ENCODE results near the gene CFAP53. TPM values are rescaled to one million over a fixed set of nuclear protein-coding genes. Genes with fewer than 3 reads are reported as not detected.
"Not testable (repeated sequence)": the region's sequence is repeated elsewhere in the genome, so short reads cannot be mapped to it uniquely, and the experiment has no call there.

Gene CFAP53
- total RNA-seq, 1 donor from 2014 or later = not detected

GRCh38 chr18:50311650-50312049 is 45.4 kb upstream of the CFAP53 start:
- Histone ChIP-seq H3K27ac (no peak overlapping the region), H3K9me3 (no peaks in the 10 kb centered on the region), H3K4me1 (peaks cover 0 to 4% of the 10 kb centered on the region in 2 donors), H3K4me3 (no peak overlapping the region), H3K36me3 (no peaks in the 10 kb centered on the region), H3K27me3 (no peaks in the 10 kb centered on the region)
- no peak for DNase-seq (ENCODE audit: low spot score in 2 of 2)
- intact Hi-C loops (cut with DNase I) = no loop called here
- no peak for TF ChIP-seq CTCF (IDR thresholded peaks at IDR 0.05)

- no peak overlapping the region for H3K27ac ChIP-seq
- no peak for TF ChIP-seq CTCF (IDR thresholded peaks at IDR 0.05)
- H3K27me3 ChIP-seq = no peaks in the 10 kb centered on the region
- H3K36me3 ChIP-seq = no peaks in the 10 kb centered on the region
- DNase-seq (ENCODE audit: low spot score in 2 of 2) = no peak
- H3K4me3 ChIP-seq = no peak overlapping the region
- peaks cover 0 to 4% of the 10 kb centered on the region in 2 donors for H3K4me1 ChIP-seq
- intact Hi-C loops (cut with DNase I) = no loop called here
- H3K9me3 ChIP-seq = no peaks in the 10 kb centered on the region
These were observed 43.8 kb upstream of the CFAP53 start for GRCh38 chr18:50310080-50310479.

GRCh38 chr18:50308851-50309250 is 42.6 kb upstream of the CFAP53 start:
- intact Hi-C loops (cut with DNase I) = loop anchor here (5.0 kb wide), 1 partner anchor 42 kb away; the partner anchor contains the start of gene CFAP53
- not testable (repeated sequence) for H3K27ac ChIP-seq; H3K9me3 ChIP-seq; H3K4me1 ChIP-seq; H3K27me3 ChIP-seq; H3K36me3 ChIP-seq; DNase-seq (ENCODE audit: low spot score in 2 of 2); H3K4me3 ChIP-seq

- Histone ChIP-seq H3K36me3 (no peaks in the 10 kb centered on the region), H3K27ac (no peak overlapping the region), H3K9me3 (no peaks in the 10 kb centered on the region), H3K4me3 (peak overlapping the region; percentile 48 to 61), H3K27me3 (no peaks in the 10 kb centered on the region), H3K4me1 (peaks cover 0 to 4% of the 10 kb centered on the region in 2 donors)
- peak; percentile 75 to 94 for DNase-seq (ENCODE audit: low spot score in 2 of 2)
- TF ChIP-seq CTCF (IDR thresholded peaks at IDR 0.05) = no peak
- intact Hi-C loops (cut with DNase I) = loop anchor here (5.0 kb wide), 1 partner anchor 41 kb away; the partner anchor contains the start of gene CFAP53
These were observed 41.6 kb upstream of the CFAP53 start for GRCh38 chr18:50307738-50308470.

- Histone ChIP-seq H3K27me3 (no peaks in the 10 kb centered on the region), H3K36me3 (no peaks in the 10 kb centered on the region), H3K4me1 (peaks cover 0 to 4% of the 10 kb centered on the region in 2 donors), H3K4me3 (peak overlapping the region; percentile 48 to 61), H3K27ac (no peak overlapping the region), H3K9me3 (no peaks in the 10 kb centered on the region)
- TF ChIP-seq CTCF (IDR thresholded peaks at IDR 0.05) = no peak
- no peak for DNase-seq (ENCODE audit: low spot score in 2 of 2)
- intact Hi-C loops (cut with DNase I) = loop anchor here (5.0 kb wide), 1 partner anchor 40 kb away; the partner anchor contains the start of gene CFAP53
These were observed 41.1 kb upstream of the CFAP53 start for GRCh38 chr18:50307400-50307737.

GRCh38 chr18:50306944-50307343 is 40.6 kb upstream of the CFAP53 start:
- TF ChIP-seq CTCF (IDR thresholded peaks at IDR 0.05) = no peak
- H3K36me3 ChIP-seq = no peaks in the 10 kb centered on the region
- no peak for DNase-seq (ENCODE audit: low spot score in 2 of 2)
- no peak overlapping the region for H3K27ac ChIP-seq
- no peaks in the 10 kb centered on the region for H3K9me3 ChIP-seq
- peak overlapping the region; percentile 48 to 61 for H3K4me3 ChIP-seq
- intact Hi-C loops (cut with DNase I) = loop anchor here (5.0 kb wide), 1 partner anchor 40 kb away; the partner anchor contains the start of gene CFAP53
- peaks cover 0 to 4% of the 10 kb centered on the region in 2 donors for H3K4me1 ChIP-seq
- no peaks in the 10 kb centered on the region for H3K27me3 ChIP-seq

All from ascending aorta (tissue), 2 donors.